ENCODE data around the gene RASL11A.
"Not testable (repeated sequence)": the region's sequence is repeated elsewhere in the genome, so short reads cannot be mapped to it uniquely, and the experiment has no call there.

The RASL11A gene

GRCh38 chr13:27295660-27296059, 25.0 kb downstream of the RASL11A start:
- TF ChIP-seq TAF1 (IDR thresholded peaks at IDR 0.05; ENCODE audit: low read depth, low read length) = no peak
- no peak for TF ChIP-seq POLR2AphosphoS5 (IDR thresholded peaks at IDR 0.05; ENCODE audit: low read depth, low read length)
- TF ChIP-seq PAX5 (IDR thresholded peaks at IDR 0.05; ENCODE audit: insufficient read depth, low read length, severe bottlenecking) = no peak
- TF ChIP-seq POLR2A (IDR thresholded peaks at IDR 0.05; ENCODE audit: low read depth, low read length) = no peak
- FAIRE-seq = no peak
- no peak for DNase-seq (ENCODE audit: insufficient read length, low spot score)

GRCh38 chr13:27296496-27296895, 25.9 kb downstream of the RASL11A start:
- TF ChIP-seq POLR2A (IDR thresholded peaks at IDR 0.05; ENCODE audit: low read depth, low read length) (no peak), POU2F2 (IDR thresholded peaks at IDR 0.05; ENCODE audit: low read depth, low read length) (no peak), SPI1 (IDR thresholded peaks at IDR 0.05; ENCODE audit: low read depth, low read length) (no peak), TAF1 (IDR thresholded peaks at IDR 0.05; ENCODE audit: low read depth, low read length) (no peak), POLR2AphosphoS5 (IDR thresholded peaks at IDR 0.05; ENCODE audit: low read depth, low read length) (no peak), PAX5 (IDR thresholded peaks at IDR 0.05; ENCODE audit: insufficient read depth, low read length, severe bottlenecking) (no peak)
- FAIRE-seq = no peak
- DNase-seq (ENCODE audit: insufficient read length, low spot score) = no peak

DNA sequence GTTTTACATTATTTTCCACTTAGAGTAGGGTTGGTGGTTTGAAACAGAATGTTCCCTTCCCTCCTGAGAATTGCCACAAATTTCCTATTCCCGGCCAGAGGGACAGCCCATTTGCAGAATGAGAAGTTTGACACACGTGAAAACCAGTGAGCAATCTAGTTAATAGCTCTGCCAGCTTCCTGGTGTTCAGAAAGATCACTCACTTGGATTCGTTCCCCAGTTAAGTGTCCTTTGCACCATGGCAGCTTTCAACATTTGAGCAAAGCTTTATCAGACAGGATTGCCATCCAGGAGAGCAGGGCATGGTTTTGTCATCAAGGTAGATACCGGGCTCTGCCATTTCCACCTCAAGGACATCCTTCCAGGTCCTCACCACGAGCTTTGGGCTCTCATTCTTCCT, 28.2 kb downstream of the RASL11A start:
- FAIRE-seq (no peak), DNase-seq (ENCODE audit: insufficient read length, low spot score) (no peak)
- no peak for TF ChIP-seq POU2F2 (IDR thresholded peaks at IDR 0.05; ENCODE audit: low read depth, low read length)
- no peak for TF ChIP-seq POLR2AphosphoS5 (IDR thresholded peaks at IDR 0.05; ENCODE audit: low read depth, low read length)
- TF ChIP-seq PAX5 (IDR thresholded peaks at IDR 0.05; ENCODE audit: insufficient read depth, low read length, severe bottlenecking) = no peak
- no peak for TF ChIP-seq TAF1 (IDR thresholded peaks at IDR 0.05; ENCODE audit: low read depth, low read length)
- no peak for TF ChIP-seq POLR2A (IDR thresholded peaks at IDR 0.05; ENCODE audit: low read depth, low read length)
- TF ChIP-seq SPI1 (IDR thresholded peaks at IDR 0.05; ENCODE audit: low read depth, low read length) = no peak

GRCh38 chr13:27300406-27300805, 29.8 kb downstream of the RASL11A start:
- not testable (repeated sequence) for DNase-seq (ENCODE audit: insufficient read length, low spot score); FAIRE-seq

DNA sequence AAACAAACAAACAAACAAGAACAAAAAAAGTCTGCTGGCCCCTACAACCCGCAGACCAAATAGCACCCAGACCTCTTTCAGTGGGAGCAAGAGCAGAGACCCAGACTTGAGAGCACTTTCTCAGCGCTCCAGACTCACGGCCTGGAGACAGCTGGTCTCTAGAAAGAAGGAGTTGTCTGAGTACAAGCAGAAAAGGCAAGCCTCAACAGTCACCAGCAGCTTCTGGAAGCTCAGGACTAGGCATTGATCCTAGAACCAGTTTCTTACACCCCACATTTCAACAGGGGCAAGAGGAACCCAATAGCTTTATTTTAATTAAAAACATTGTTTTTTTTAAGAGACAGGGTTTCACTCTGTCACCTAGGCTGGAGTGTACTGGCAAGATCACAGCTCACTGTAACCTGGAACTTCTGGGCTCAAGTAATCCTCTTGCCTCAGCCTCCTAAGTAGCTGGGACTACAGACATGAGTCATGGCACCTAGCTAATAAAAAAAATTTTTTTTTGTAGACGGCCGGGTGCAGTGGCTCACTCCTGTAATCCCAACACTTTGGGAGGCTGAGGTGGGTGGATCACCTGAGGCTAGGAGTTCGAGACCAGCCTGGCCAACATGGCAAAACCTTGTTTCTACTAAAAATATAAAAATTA, 30.4 kb downstream of the RASL11A start:
- DNase-seq (ENCODE audit: insufficient read length, low spot score) = no peak
- FAIRE-seq = no peak
- TF ChIP-seq SPI1 (IDR thresholded peaks at IDR 0.05; ENCODE audit: low read depth, low read length) (no peak), TAF1 (IDR thresholded peaks at IDR 0.05; ENCODE audit: low read depth, low read length) (no peak), POLR2A (IDR thresholded peaks at IDR 0.05; ENCODE audit: low read depth, low read length) (no peak), POLR2AphosphoS5 (IDR thresholded peaks at IDR 0.05; ENCODE audit: low read depth, low read length) (no peak), POU2F2 (IDR thresholded peaks at IDR 0.05; ENCODE audit: low read depth, low read length) (no peak), PAX5 (IDR thresholded peaks at IDR 0.05; ENCODE audit: insufficient read depth, low read length, severe bottlenecking) (no peak)

GRCh38 chr13:27302643-27303262, 32.1 kb downstream of the RASL11A start:
- no peak for TF ChIP-seq SPI1 (IDR thresholded peaks at IDR 0.05; ENCODE audit: low read depth, low read length)
- TF ChIP-seq PAX5 (IDR thresholded peaks at IDR 0.05; ENCODE audit: insufficient read depth, low read length, severe bottlenecking) = no peak
- TF ChIP-seq POU2F2 (IDR thresholded peaks at IDR 0.05; ENCODE audit: low read depth, low read length) = no peak
- no peak for TF ChIP-seq POLR2A (IDR thresholded peaks at IDR 0.05; ENCODE audit: low read depth, low read length)
- TF ChIP-seq POLR2AphosphoS5 (IDR thresholded peaks at IDR 0.05; ENCODE audit: low read depth, low read length) = no peak
- no peak for TF ChIP-seq TAF1 (IDR thresholded peaks at IDR 0.05; ENCODE audit: low read depth, low read length)
- no peak for DNase-seq (ENCODE audit: insufficient read length, low spot score)
- FAIRE-seq = no peak

GRCh38 chr13:27304099-27304498, 33.5 kb downstream of the RASL11A start:
- DNase-seq (ENCODE audit: insufficient read length, low spot score) = no peak
- no peak for FAIRE-seq
- TF ChIP-seq POLR2A (IDR thresholded peaks at IDR 0.05; ENCODE audit: low read depth, low read length) = no peak
- TF ChIP-seq POU2F2 (IDR thresholded peaks at IDR 0.05; ENCODE audit: low read depth, low read length) = no peak
- no peak for TF ChIP-seq POLR2AphosphoS5 (IDR thresholded peaks at IDR 0.05; ENCODE audit: low read depth, low read length)
- no peak for TF ChIP-seq TAF1 (IDR thresholded peaks at IDR 0.05; ENCODE audit: low read depth, low read length)
- no peak for TF ChIP-seq PAX5 (IDR thresholded peaks at IDR 0.05; ENCODE audit: insufficient read depth, low read length, severe bottlenecking)
- TF ChIP-seq SPI1 (IDR thresholded peaks at IDR 0.05; ENCODE audit: low read depth, low read length) = no peak

- DNase-seq (ENCODE audit: insufficient read length, low spot score) = no peak
- no peak for TF ChIP-seq TAF1 (IDR thresholded peaks at IDR 0.05; ENCODE audit: low read depth, low read length)
- TF ChIP-seq POLR2A (IDR thresholded peaks at IDR 0.05; ENCODE audit: low read depth, low read length) = no peak
- no peak for FAIRE-seq
These were observed 34.0 kb downstream of the RASL11A start for GRCh38 chr13:27304611-27305010.

DNA sequence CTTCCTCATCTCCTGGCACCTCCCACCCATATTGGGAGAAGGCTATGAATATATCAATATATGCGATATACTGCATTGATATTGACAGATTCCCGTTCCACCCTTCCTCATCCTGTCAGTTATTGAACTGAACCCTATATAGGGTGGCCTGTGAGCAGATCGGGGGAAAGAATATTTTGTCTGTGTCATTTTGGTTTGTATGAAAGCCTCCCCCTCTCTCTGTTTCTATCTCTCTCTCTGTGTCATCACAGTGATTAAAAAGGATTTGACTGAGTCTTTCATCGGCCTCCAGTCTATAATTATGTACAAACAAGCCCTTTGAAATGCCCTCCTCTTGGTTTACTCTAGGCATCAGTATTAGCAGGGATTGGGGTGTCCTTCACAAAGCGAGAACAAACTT, 35.7 kb downstream of the RASL11A start:
- TF ChIP-seq POU2F2 (IDR thresholded peaks at IDR 0.05; ENCODE audit: low read depth, low read length) (no peak), SPI1 (IDR thresholded peaks at IDR 0.05; ENCODE audit: low read depth, low read length) (no peak), PAX5 (IDR thresholded peaks at IDR 0.05; ENCODE audit: insufficient read depth, low read length, severe bottlenecking) (no peak), POLR2A (IDR thresholded peaks at IDR 0.05; ENCODE audit: low read depth, low read length) (no peak), POLR2AphosphoS5 (IDR thresholded peaks at IDR 0.05; ENCODE audit: low read depth, low read length) (no peak)
- DNase-seq (ENCODE audit: insufficient read length, low spot score) (no peak), FAIRE-seq (no peak)

GRCh38 chr13:27308941-27309340, 38.3 kb downstream of the RASL11A start:
- TF ChIP-seq POU2F2 (IDR thresholded peaks at IDR 0.05; ENCODE audit: low read depth, low read length) (no peak), POLR2AphosphoS5 (IDR thresholded peaks at IDR 0.05; ENCODE audit: low read depth, low read length) (no peak), POLR2A (IDR thresholded peaks at IDR 0.05; ENCODE audit: low read depth, low read length) (no peak), PAX5 (IDR thresholded peaks at IDR 0.05; ENCODE audit: insufficient read depth, low read length, severe bottlenecking) (no peak), SPI1 (IDR thresholded peaks at IDR 0.05; ENCODE audit: low read depth, low read length) (no peak), TAF1 (IDR thresholded peaks at IDR 0.05; ENCODE audit: low read depth, low read length) (no peak)
- no peak for FAIRE-seq
- no peak for DNase-seq (ENCODE audit: insufficient read length, low spot score)

Measured in GM12891 (cell line).